ENCODE results near the gene ZNF383.
"Not testable (repeated sequence)": the region's sequence is repeated elsewhere in the genome, so short reads cannot be mapped to it uniquely, and the experiment has no call there.

Gene ZNF383

DNA sequence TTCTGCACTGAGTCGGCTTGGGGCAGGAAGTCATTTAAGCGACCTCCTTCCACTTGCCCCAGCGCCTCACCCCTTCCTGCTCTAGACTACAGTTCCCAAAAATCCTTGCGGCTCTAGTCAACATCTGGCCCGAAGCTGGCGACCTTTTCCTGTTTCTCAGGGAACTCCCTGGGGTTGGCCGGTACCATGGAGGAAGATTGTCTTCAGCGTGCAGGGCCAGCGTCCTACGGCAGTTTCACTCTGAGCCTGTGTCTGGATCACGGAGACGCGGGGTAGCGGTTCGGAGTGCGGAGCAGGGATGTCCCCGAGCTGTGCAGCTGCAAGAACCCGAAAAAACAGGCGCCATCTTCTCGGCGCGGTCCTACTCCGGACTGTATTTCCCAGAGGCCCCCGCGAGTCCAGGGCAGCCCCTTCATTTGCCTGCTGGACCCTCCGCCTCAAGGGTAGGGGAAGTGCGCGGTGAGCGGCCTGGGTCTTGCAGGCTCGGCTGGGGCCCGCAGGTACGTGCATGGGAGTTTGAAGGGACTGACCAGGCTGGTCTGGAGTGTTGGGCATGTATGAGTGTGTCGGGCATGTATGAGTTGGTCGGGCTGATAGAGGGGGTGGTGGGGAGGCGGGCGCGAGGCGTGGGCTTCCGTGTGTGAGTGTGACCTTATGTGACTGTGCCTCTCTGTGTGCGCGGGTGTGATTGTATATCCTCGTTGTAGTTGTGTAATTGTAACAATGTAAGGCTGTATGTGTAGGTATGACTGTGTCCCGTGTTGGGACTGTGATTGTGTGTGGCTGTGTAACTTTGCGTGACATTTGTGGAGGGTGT lies at the start of gene ZNF383:
Gene ZNF383, plus strand, starts transcription at position 440 of the 817 bp plus-strand sequence. CDS start 12,240 bp downstream, outside the sequence.
- peak; percentile 55 to 99 (median 88) for DNase-seq

DNA sequence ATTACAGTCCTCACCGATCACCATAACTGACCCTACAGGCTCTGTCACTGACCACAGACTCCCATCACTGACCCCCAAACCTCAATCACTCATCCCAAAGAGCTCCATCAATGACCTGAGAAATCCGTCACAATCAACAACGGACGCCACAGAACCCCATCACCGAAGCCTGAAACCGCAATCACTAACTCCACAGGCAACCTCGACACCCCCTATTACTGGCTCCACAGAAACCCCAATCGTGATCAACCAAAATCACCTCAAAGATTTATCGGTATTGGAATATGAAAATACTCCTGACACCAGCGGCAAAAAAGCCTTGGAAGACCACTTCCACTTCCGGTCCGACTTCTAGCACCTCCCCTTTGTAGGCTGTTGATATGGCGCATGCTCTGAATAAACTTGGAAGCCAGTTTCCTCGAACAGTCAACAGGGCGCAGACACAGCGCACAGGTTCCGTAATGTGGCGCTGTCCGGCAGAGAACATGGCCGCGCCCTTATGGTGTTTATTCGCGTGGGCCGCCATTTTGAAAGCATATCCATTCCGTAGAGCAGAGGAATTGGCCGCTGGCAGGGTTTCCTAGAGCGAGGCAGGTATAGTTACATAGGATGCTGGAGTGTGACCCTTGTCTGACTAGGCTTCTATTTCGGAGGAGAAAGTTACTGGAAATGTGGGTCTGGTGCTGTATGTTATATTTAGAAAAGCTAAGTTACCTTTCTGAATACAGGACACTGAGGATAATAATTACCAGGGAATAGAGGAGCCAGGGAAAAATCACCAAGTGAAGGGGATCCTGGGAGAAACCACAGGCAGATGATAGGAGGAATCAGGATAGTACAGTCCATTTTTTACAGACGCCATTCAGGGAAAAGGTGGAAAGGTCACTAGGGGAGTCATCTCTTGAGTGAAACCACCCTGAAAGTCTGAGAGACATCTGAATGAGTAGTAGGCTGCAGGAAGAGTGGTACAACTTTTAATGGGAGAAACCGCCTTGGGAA lies 45.3 kb upstream of the ZNF383 start, which contains the start of gene ZNF585A:
Gene ZNF585A, minus strand, starts transcription at position 328 of the 999 bp plus-strand sequence. CDS start 2,785 bp downstream, outside the sequence.
- DNase-seq, result peak; percentile 23 to 97 (median 89)

DNA sequence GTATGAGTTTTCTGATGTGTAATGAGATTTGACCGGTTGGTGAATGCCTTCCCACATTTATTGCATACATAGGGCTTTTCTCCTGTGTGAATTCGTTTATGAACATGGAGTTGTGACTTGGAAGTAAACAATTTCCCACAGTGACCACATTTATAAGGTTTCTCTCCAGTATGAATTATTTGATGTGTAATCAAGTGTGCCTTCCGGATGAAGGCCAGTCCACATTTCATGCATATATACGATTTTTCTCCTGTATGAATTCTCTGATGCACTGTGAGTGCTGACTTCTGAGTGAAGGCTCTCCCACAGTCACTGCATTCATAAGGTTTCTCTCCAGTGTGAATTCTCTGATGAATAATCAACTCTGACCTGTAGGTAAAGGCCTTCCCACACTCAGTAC lies 31.9 kb upstream of the ZNF383 start:
- DNase-seq, result not testable (repeated sequence)

DNA sequence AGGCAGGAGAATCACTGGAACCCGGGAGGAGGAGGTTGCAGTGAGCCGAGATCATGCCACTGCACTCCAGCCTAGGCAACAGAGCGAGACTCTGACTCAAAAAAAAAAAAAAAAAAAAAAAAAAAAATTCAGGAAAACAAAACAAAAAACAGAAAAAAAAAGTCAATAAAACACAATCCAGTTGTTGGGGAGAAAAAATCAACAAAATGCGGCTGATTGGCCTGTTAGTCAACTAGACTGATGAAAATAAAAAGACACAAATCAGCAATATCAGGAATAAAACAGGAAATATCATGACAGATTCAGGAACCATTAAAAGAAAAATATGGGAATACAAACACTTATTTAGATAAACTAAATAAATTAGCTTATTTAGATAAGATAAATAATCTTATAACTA lies 22.8 kb upstream of the ZNF383 start:
- not testable (repeated sequence) for DNase-seq

DNA sequence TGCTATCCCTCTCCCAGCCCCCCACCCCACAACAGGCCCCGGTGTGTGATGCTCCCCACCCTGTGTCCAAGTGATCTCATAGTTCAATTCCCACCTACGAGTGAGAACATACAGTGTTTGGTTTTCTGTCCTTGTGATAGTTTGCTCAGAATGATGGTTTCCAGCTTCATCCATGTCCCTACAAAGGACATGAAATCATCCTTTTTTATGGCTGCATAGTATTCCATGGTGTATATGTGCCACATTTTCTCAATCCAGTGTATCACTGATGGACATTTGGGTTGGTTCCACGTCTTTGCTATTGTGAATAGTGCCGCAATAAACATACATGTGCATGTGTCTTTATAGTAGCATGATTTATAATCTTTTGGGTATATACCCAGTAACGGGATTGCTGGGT lies 20.9 kb upstream of the ZNF383 start:
- not testable (repeated sequence) for DNase-seq

DNA sequence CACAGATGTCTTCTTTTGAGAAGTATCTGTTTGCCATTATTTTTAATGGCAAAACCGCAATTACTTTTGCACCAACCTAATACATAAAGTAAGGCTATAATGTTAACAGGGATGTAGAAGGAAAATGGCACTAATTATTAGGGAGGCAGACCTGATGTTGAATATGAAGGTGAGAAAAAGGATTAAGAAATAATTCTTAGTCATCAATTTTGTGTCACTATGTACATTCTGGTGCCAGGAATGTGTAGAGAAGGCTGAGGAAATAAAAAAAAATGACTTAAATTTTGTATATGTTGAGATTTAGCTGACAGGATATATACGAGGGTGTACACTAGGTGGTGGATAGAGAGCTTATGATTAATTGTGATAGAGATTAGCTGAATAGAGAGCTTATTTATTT lies 20.2 kb upstream of the ZNF383 start:
- no peak for DNase-seq

DNA sequence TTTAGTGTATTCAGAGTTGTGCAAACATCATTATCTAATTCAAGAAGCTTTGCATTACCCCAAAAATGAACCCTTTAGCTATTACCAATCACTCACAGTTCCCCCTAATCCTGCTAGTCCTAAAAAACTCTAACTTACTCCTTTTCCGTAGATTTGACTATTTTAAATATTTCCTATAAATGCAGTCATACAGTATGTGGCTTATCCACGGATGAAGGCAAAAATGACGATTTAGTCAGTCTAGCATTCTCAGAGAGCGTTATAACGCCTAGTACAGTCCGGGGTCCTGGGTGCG lies 587 bp upstream of the ZNF383 start:
- no peak for DNase-seq

DNA sequence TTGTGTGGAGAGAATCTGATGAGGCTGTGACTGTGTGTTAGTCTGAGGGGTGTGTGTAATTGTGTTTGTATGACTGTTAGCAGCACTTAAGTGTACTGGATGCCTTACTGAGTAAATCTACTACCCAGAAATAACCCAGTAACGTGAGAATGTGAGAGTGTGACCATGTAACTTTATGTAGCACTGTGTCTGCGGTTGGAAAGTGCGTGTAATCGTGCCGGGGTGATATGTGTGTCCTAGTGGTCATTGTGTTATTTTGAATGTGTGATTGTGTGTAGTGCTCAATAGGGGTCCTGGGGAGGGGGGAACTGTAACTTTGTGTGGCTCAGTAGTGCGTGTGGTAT lies 550 bp downstream of the ZNF383 start:
- DNase-seq, result no peak

DNA sequence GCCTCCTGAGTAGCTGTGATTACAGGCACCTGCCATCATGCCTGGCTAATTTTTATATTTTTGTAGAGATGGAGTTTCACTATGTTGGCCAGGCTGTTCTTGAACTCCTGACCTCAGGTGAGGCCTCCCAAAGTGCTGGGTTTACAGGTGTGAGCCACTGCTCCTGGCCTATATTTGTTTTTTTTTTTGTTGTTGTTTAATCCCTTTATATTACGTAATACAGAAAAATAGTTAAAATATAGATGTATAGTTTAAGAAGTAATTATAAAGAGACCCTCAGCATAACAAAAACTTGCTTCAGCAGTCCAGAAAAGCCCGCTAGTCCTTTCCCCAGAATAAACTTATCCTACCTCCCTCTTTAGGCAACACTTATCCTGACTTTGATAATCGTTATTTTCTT lies 2.4 kb downstream of the ZNF383 start:
- no peak for DNase-seq

- DNase-seq, result no peak
Observed at GRCh38 chr19:37221136-37221535, 3.1 kb downstream of the ZNF383 start.

DNA sequence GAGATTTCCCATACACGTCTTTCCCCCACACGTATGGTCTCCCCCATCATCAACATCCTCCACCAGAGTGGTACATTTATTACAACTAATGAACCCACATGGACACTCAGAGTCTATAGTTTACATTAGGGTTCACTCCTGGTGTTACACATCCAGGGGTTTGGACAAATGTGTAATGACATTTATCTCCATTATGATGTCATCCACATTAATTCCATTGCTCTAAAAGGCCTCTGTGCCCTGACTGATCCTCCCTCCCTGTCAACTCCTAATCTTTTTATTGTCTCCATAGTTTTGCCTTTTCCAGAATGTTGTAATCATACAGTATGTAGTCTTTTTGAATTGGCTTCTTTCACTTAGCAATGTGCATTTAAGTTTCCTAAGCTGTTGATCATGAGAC lies 8.2 kb downstream of the ZNF383 start:
- no peak for DNase-seq

DNA sequence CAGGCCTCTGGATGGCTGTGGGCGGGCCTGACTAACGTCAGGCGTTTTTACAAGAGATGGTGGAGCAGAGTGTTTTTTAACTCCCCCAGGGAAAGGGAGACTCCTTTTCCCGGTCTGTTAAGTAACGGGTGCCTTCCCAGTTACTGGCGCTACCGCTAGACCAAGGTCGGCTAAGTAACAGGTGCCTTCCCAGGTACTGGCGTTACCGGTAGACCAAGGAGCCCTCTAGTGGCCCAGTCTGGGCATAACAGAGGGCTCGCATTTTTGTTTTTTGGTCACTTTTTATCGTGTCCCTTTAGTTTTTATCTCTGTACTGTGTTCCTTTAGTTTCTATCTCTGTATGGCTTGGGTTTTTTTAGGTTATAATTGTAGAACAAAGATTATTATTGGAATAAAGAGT lies 10.0 kb downstream of the ZNF383 start:
- peak in 7 of 51 donors; percentile 1 to 6 (median 2) for DNase-seq

DNA sequence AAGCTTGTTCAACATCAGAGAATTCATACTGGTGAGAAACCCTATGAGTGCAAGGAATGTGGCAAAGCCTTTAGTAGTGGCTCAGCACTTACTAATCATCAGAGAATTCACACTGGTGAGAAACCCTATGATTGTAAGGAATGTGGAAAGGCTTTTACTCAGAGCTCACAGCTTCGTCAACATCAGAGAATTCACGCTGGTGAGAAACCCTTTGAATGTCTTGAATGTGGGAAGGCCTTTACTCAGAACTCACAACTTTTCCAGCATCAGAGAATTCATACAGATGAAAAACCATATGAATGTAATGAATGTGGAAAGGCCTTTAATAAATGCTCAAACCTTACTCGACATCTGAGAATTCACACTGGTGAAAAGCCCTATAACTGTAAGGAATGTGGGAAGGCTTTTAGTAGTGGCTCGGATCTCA lies 25.2 kb downstream of the ZNF383 start:
- DNase-seq, result no peak

GRCh38 chr19:37251308-37252229 lies 33.6 kb downstream of the ZNF383 start:
- peak; percentile 29 to 96 (median 90) for DNase-seq

GRCh38 chr19:37263028-37263427 lies 45.0 kb downstream of the ZNF383 start:
- DNase-seq, result not testable (repeated sequence)

DNA sequence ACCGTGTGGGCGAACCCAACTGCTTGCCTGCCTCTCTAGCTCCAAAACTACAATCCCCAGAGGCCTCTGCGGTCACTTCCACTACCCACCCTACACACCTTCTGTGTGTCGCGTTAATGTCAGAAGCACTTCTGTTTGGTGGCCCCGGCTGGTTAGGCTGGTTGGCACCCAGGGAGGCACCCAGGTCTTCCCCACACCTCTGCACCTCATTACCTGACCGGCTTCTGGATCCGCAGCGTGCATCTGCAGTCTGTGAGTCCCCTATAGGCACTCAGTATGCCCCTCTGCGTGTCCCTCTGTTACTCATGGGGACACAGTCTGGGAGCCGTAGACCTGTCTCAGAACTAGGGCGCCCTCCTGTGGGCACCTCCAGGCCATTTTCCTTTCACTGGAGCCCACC lies 49.0 kb downstream of the ZNF383 start:
- DNase-seq, result not testable (repeated sequence)

- DNase-seq, result not testable (repeated sequence)
Observed at GRCh38 chr19:37267755-37268154, 49.7 kb downstream of the ZNF383 start.

GRCh38 chr19:37280656-37281055 lies 62.6 kb downstream of the ZNF383 start:
- DNase-seq, result not testable (repeated sequence)

- not testable (repeated sequence) for DNase-seq
Observed at GRCh38 chr19:37284020-37284419, 66.0 kb downstream of the ZNF383 start.

GRCh38 chr19:37289229-37289628 lies 71.2 kb downstream of the ZNF383 start:
- not testable (repeated sequence) for DNase-seq

Measured in hypothalamus (tissue), 51 donors.